WTC11 (cell line): Measurements from ENCODE around the gene EFCAB14. TPM values are rescaled to one million over a fixed set of nuclear protein-coding genes. Genes with fewer than 3 reads are reported as not detected.

ENCODE experiments used
- ATAC-seq: fragments of 200-7000 bp; cut with Tn5 transposase; 2 replicates; pipeline ENCODE4 v1.10.0; 2021; ENCODE audit warnings: mild to moderate bottlenecking, moderate library complexity
- CTCF ChIA-PET: fragments of 300-600 bp; sonication (Branson Sonifier 250); formaldehyde crosslinking; loops from one replicate; lab custom pipeline; 2021; ENCODE audit warnings: antibody characterized with exemption; lab: Charles Lee
- POLR2A ChIA-PET: fragments of 350-600 bp; sonication (Branson Sonifier 250); formaldehyde crosslinking; loops from one replicate; lab custom pipeline; 2021; ENCODE audit warnings: antibody characterized with exemption; lab: Charles Lee
- DNase-seq: peaks from one replicate; pipeline ENCODE4 v3.0.0; 2021; ENCODE audit warnings: low spot score
- H3K27ac Mint-ChIP-seq: 2 replicates; pipeline ENCODE4 v1.8.0; 2021; ENCODE audit warnings: mixed read lengths
- H3K27me3 Mint-ChIP-seq: 2 replicates; pipeline ENCODE4 v1.8.0; 2021; ENCODE audit warnings: low read depth, mild to moderate bottlenecking, moderate library complexity, mixed read lengths
- H3K36me3 Mint-ChIP-seq: 2 replicates; pipeline ENCODE4 v1.8.0; 2021; ENCODE audit warnings: mixed read lengths
- H3K4me1 Mint-ChIP-seq: 2 replicates; pipeline ENCODE4 v1.8.0; 2022; ENCODE audit warnings: mixed read lengths
- H3K4me3 Mint-ChIP-seq: 2 replicates; pipeline ENCODE4 v1.8.0; 2021; ENCODE audit warnings: mild to moderate bottlenecking, moderate library complexity, mixed read lengths
- H3K9me3 Mint-ChIP-seq: 2 replicates; pipeline ENCODE4 v1.8.0; 2021; ENCODE audit warnings: mixed read lengths
- ATF1 ChIP-seq: sonication (generic); formaldehyde crosslinking; IDR thresholded peaks from 2 replicates; pipeline ENCODE4 v1.8.1; 2023; ENCODE audit warnings: mild to moderate bottlenecking, moderate library complexity, missing genetic modification reagents
- CREB1 ChIP-seq: sonication (generic); formaldehyde crosslinking; IDR thresholded peaks from 2 replicates; pipeline ENCODE4 v1.8.0; 2023; ENCODE audit warnings: mild to moderate bottlenecking, missing genetic modification reagents
- ELF4 ChIP-seq: sonication (generic); formaldehyde crosslinking; IDR thresholded peaks from 2 replicates; pipeline ENCODE4 v1.8.1; 2022; ENCODE audit warnings: low read depth, mild to moderate bottlenecking, moderate library complexity, missing genetic modification reagents
- ESRRA ChIP-seq: sonication (generic); formaldehyde crosslinking; IDR thresholded peaks from 2 replicates; pipeline ENCODE4 v1.8.1; 2022; ENCODE audit warnings: mild to moderate bottlenecking, missing genetic modification reagents, borderline replicate concordance
- MXD4 ChIP-seq: fragments of 250-450 bp; sonication (Bioruptor Pico); IDR thresholded peaks from 2 replicates; pipeline ENCODE4 v1.8.0; 2021; ENCODE audit warnings: mild to moderate bottlenecking, moderate library complexity, borderline replicate concordance
- NFATC4 ChIP-seq: fragments of 250-450 bp; sonication (Bioruptor Pico); IDR thresholded peaks from 2 replicates; pipeline ENCODE4 v1.9.0; 2021; ENCODE audit warnings: mild to moderate bottlenecking
- NR2C2 ChIP-seq: sonication (generic); formaldehyde crosslinking; IDR thresholded peaks from 2 replicates; pipeline ENCODE4 v1.8.0; 2022; ENCODE audit warnings: mild to moderate bottlenecking, missing genetic modification reagents
- SMAD3 ChIP-seq: sonication (generic); formaldehyde crosslinking; IDR thresholded peaks from 2 replicates; pipeline ENCODE4 v1.8.0; 2022; ENCODE audit warnings: missing genetic modification reagents, mild to moderate bottlenecking, borderline replicate concordance
- TP53 ChIP-seq: sonication (generic); formaldehyde crosslinking; IDR thresholded peaks from 2 replicates; pipeline ENCODE4 v1.8.1; 2023; ENCODE audit warnings: mild to moderate bottlenecking, missing genetic modification reagents
- ZBTB21 ChIP-seq: sonication (generic); formaldehyde crosslinking; IDR thresholded peaks from 2 replicates; pipeline ENCODE4 v1.8.1; 2023; ENCODE audit warnings: mild to moderate bottlenecking, missing genetic modification reagents, borderline replicate concordance
- ZNF219 ChIP-seq: sonication (generic); formaldehyde crosslinking; IDR thresholded peaks from 2 replicates; pipeline ENCODE4 v1.8.0; 2023; ENCODE audit warnings: missing genetic modification reagents, mild to moderate bottlenecking, borderline replicate concordance
- ZNF232 ChIP-seq: sonication (generic); formaldehyde crosslinking; IDR thresholded peaks from 2 replicates; pipeline ENCODE4 v1.8.0; 2022; ENCODE audit warnings: mild to moderate bottlenecking, missing genetic modification reagents
- ZNF317 ChIP-seq: sonication (generic); formaldehyde crosslinking; IDR thresholded peaks from 2 replicates; pipeline ENCODE4 v1.8.1; 2023; ENCODE audit warnings: low read depth, mild to moderate bottlenecking, moderate library complexity, missing genetic modification reagents, borderline replicate concordance
- ZNF423 ChIP-seq: fragments of 250-450 bp; sonication (Bioruptor Pico); IDR thresholded peaks from 2 replicates; pipeline ENCODE4 v2.1.2; 2022; ENCODE audit warnings: mild to moderate bottlenecking, moderate library complexity
- ZNF671 ChIP-seq: fragments of 250-450 bp; sonication (Bioruptor Pico); IDR thresholded peaks from 2 replicates; pipeline ENCODE4 v1.8.0; 2021; ENCODE audit warnings: mild to moderate bottlenecking
- ZSCAN18 ChIP-seq: fragments of 250-450 bp; sonication (Bioruptor Pico); IDR thresholded peaks from 2 replicates; pipeline ENCODE4 v2.1.2; 2022; ENCODE audit warnings: mild to moderate bottlenecking, moderate library complexity
- total RNA-seq: library from RNA; stranded (reverse); gene quantifications from 3 replicates; pipeline ENCODE4 v1.2.3, GENCODE V29; 2021
- TF ChIP-seq, protein P1 (sequence below): sonication (generic); formaldehyde crosslinking; IDR thresholded peaks from 2 replicates; pipeline ENCODE4 v1.8.0; 2022; ENCODE audit warnings: missing genetic modification reagents
- TF ChIP-seq, protein P2 (sequence below): fragments of 250-450 bp; sonication (Bioruptor Pico); IDR thresholded peaks from 2 replicates; pipeline ENCODE4 v1.9.0; 2021; ENCODE audit warnings: mild to moderate bottlenecking
- TF ChIP-seq, protein P3 (sequence below): fragments of 250-450 bp; sonication (Bioruptor Pico); IDR thresholded peaks from 2 replicates; pipeline ENCODE4 v1.9.0; 2021; ENCODE audit warnings: mild to moderate bottlenecking, borderline replicate concordance
- TF ChIP-seq, protein P4 (sequence below): sonication (generic); formaldehyde crosslinking; IDR thresholded peaks from 2 replicates; pipeline ENCODE4 v1.8.1; 2023; ENCODE audit warnings: mild to moderate bottlenecking, moderate library complexity, missing genetic modification reagents

EFCAB14 gene
- total RNA-seq, 1 experiment from 2014 or later: 46.2 TPM

- TF ChIP-seq, protein P1, sequence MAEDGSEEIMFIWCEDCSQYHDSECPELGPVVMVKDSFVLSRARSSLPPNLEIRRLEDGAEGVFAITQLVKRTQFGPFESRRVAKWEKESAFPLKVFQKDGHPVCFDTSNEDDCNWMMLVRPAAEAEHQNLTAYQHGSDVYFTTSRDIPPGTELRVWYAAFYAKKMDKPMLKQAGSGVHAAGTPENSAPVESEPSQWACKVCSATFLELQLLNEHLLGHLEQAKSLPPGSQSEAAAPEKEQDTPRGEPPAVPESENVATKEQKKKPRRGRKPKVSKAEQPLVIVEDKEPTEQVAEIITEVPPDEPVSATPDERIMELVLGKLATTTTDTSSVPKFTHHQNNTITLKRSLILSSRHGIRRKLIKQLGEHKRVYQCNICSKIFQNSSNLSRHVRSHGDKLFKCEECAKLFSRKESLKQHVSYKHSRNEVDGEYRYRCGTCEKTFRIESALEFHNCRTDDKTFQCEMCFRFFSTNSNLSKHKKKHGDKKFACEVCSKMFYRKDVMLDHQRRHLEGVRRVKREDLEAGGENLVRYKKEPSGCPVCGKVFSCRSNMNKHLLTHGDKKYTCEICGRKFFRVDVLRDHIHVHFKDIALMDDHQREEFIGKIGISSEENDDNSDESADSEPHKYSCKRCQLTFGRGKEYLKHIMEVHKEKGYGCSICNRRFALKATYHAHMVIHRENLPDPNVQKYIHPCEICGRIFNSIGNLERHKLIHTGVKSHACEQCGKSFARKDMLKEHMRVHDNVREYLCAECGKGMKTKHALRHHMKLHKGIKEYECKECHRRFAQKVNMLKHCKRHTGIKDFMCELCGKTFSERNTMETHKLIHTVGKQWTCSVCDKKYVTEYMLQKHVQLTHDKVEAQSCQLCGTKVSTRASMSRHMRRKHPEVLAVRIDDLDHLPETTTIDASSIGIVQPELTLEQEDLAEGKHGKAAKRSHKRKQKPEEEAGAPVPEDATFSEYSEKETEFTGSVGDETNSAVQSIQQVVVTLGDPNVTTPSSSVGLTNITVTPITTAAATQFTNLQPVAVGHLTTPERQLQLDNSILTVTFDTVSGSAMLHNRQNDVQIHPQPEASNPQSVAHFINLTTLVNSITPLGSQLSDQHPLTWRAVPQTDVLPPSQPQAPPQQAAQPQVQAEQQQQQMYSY (CRISPR knock-in tag): no peak
- TF ChIP-seq ZNF423 (CRISPR knock-in tag): no peak
- TF ChIP-seq ESRRA (CRISPR knock-in tag): no peak
- TF ChIP-seq ZNF671 (CRISPR knock-in tag): no peak
- TF ChIP-seq, protein P2, sequence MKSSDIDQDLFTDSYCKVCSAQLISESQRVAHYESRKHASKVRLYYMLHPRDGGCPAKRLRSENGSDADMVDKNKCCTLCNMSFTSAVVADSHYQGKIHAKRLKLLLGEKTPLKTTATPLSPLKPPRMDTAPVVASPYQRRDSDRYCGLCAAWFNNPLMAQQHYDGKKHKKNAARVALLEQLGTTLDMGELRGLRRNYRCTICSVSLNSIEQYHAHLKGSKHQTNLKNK (CRISPR knock-in tag): no peak
- no peak for TF ChIP-seq CREB1 (CRISPR knock-in tag)
- TF ChIP-seq NR2C2 (CRISPR knock-in tag): no peak
Observed at GRCh38 chr1:46708121-46708520, 10.8 kb downstream of the EFCAB14 start (continued).

- H3K4me1 Mint-ChIP-seq: no peaks in the 10 kb centered on the region
- no peaks in the 10 kb centered on the region for H3K9me3 Mint-ChIP-seq
- POLR2A ChIA-PET: no interaction called here
- TF ChIP-seq ELF4 (CRISPR knock-in tag) (no peak), TP53 (CRISPR knock-in tag) (no peak), ATF1 (CRISPR knock-in tag) (no peak), NFATC4 (no peak), ZNF232 (no peak), ZNF317 (no peak), MXD4 (CRISPR knock-in tag) (no peak), ZNF219 (CRISPR knock-in tag) (no peak), ZSCAN18 (CRISPR knock-in tag) (no peak), SMAD3 (no peak), ZBTB21 (CRISPR knock-in tag) (no peak), ESRRA (CRISPR knock-in tag) (no peak)
- TF ChIP-seq, protein P3, sequence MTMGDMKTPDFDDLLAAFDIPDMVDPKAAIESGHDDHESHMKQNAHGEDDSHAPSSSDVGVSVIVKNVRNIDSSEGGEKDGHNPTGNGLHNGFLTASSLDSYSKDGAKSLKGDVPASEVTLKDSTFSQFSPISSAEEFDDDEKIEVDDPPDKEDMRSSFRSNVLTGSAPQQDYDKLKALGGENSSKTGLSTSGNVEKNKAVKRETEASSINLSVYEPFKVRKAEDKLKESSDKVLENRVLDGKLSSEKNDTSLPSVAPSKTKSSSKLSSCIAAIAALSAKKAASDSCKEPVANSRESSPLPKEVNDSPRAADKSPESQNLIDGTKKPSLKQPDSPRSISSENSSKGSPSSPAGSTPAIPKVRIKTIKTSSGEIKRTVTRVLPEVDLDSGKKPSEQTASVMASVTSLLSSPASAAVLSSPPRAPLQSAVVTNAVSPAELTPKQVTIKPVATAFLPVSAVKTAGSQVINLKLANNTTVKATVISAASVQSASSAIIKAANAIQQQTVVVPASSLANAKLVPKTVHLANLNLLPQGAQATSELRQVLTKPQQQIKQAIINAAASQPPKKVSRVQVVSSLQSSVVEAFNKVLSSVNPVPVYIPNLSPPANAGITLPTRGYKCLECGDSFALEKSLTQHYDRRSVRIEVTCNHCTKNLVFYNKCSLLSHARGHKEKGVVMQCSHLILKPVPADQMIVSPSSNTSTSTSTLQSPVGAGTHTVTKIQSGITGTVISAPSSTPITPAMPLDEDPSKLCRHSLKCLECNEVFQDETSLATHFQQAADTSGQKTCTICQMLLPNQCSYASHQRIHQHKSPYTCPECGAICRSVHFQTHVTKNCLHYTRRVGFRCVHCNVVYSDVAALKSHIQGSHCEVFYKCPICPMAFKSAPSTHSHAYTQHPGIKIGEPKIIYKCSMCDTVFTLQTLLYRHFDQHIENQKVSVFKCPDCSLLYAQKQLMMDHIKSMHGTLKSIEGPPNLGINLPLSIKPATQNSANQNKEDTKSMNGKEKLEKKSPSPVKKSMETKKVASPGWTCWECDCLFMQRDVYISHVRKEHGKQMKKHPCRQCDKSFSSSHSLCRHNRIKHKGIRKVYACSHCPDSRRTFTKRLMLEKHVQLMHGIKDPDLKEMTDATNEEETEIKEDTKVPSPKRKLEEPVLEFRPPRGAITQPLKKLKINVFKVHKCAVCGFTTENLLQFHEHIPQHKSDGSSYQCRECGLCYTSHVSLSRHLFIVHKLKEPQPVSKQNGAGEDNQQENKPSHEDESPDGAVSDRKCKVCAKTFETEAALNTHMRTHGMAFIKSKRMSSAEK (CRISPR knock-in tag): no peak
- TF ChIP-seq, protein P4, sequence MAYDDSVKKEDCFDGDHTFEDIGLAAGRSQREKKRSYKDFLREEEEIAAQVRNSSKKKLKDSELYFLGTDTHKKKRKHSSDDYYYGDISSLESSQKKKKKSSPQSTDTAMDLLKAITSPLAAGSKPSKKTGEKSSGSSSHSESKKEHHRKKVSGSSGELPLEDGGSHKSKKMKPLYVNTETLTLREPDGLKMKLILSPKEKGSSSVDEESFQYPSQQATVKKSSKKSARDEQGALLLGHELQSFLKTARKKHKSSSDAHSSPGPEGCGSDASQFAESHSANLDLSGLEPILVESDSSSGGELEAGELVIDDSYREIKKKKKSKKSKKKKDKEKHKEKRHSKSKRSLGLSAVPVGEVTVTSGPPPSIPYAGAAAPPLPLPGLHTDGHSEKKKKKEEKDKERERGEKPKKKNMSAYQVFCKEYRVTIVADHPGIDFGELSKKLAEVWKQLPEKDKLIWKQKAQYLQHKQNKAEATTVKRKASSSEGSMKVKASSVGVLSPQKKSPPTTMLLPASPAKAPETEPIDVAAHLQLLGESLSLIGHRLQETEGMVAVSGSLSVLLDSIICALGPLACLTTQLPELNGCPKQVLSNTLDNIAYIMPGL (CRISPR knock-in tag): no peak
- TF ChIP-seq, protein P1 (CRISPR knock-in tag): no peak
- no peak for ATAC-seq
- no peak for DNase-seq
- CTCF ChIA-PET: no interaction called here
- no peaks in the 10 kb centered on the region for H3K27me3 Mint-ChIP-seq
- H3K4me3 Mint-ChIP-seq: no peak overlapping the region
- H3K27ac Mint-ChIP-seq: no peak overlapping the region
- H3K36me3 Mint-ChIP-seq: peaks cover 44% of the 10 kb centered on the region
Observed at GRCh38 chr1:46705408-46705807, 13.5 kb downstream of the EFCAB14 start.
